GM18867 (cell line): Measurements from ENCODE around the gene BMP2K.

Experiments used
- ATAC-seq: cut with Tn5 transposase; IDR thresholded peaks from one replicate; pipeline ENCODE4 v1.9.1; 2021; ENCODE audit warnings: mild to moderate bottlenecking, moderate library complexity; ENCODE audit not compliant: unreplicated experiment

Gene BMP2K

GRCh38 chr4:78776079-78776728 is at the start of gene BMP2K:
BMP2K (plus strand) TSS chr4:78776350; CDS start chr4:78776544, 194 bp downstream.
- peak; percentile 76 for ATAC-seq

GRCh38 chr4:78726546-78726945 is 49.6 kb upstream of the BMP2K start:
- no peak for ATAC-seq

- ATAC-seq: no peak
Observed at GRCh38 chr4:78732332-78733104, 43.6 kb upstream of the BMP2K start.

GRCh38 chr4:78734441-78735162 is 41.5 kb upstream of the BMP2K start:
- ATAC-seq: no peak

- peak; percentile 73 for ATAC-seq
Observed at GRCh38 chr4:78735697-78736096, 40.5 kb upstream of the BMP2K start.

GRCh38 chr4:78737035-78737434 is 39.1 kb upstream of the BMP2K start:
- peak; percentile 37 for ATAC-seq

- no peak for ATAC-seq
Observed at GRCh38 chr4:78737973-78738372, 38.2 kb upstream of the BMP2K start.

GRCh38 chr4:78742300-78742699 is 33.9 kb upstream of the BMP2K start:
- no peak for ATAC-seq

GRCh38 chr4:78747475-78747922 is 28.7 kb upstream of the BMP2K start:
- no peak for ATAC-seq

- no peak for ATAC-seq
Observed at GRCh38 chr4:78748381-78748780, 27.8 kb upstream of the BMP2K start.

- ATAC-seq: peak; percentile 41
Observed at GRCh38 chr4:78749258-78749971, 26.7 kb upstream of the BMP2K start.

GRCh38 chr4:78749972-78750727 is 26.0 kb upstream of the BMP2K start:
- ATAC-seq: peak; percentile 92

- ATAC-seq: no peak
Observed at GRCh38 chr4:78753091-78753490, 23.1 kb upstream of the BMP2K start.

- ATAC-seq: no peak
Observed at GRCh38 chr4:78754872-78755271, 21.3 kb upstream of the BMP2K start.

GRCh38 chr4:78756137-78756536 is 20.0 kb upstream of the BMP2K start:
- ATAC-seq: no peak

GRCh38 chr4:78756776-78757175 is 19.4 kb upstream of the BMP2K start:
- no peak for ATAC-seq

- ATAC-seq: no peak
Observed at GRCh38 chr4:78757574-78757973, 18.6 kb upstream of the BMP2K start.

GRCh38 chr4:78758085-78758484 is 18.1 kb upstream of the BMP2K start:
- no peak for ATAC-seq

- ATAC-seq: no peak
Observed at GRCh38 chr4:78762529-78762928, 13.6 kb upstream of the BMP2K start.

- ATAC-seq: no peak
Observed at GRCh38 chr4:78763251-78763650, 12.9 kb upstream of the BMP2K start.
